ENCODE data around the gene COQ5.
"Not testable (repeated sequence)": the region's sequence is repeated elsewhere in the genome, so short reads cannot be mapped to it uniquely, and the experiment has no call there.

The COQ5 gene

GRCh38 chr12:120529641-120530417, 871 bp upstream of the COQ5 start:
- no peak for DNase-seq (ENCODE audit: low read depth, low spot score)

GRCh38 chr12:120522568-120522967, 6.4 kb downstream of the COQ5 start:
- no peak for DNase-seq (ENCODE audit: low read depth, low spot score)

GRCh38 chr12:120519324-120519723, 9.6 kb downstream of the COQ5 start:
- DNase-seq (ENCODE audit: low read depth, low spot score) = not testable (repeated sequence)

DNA sequence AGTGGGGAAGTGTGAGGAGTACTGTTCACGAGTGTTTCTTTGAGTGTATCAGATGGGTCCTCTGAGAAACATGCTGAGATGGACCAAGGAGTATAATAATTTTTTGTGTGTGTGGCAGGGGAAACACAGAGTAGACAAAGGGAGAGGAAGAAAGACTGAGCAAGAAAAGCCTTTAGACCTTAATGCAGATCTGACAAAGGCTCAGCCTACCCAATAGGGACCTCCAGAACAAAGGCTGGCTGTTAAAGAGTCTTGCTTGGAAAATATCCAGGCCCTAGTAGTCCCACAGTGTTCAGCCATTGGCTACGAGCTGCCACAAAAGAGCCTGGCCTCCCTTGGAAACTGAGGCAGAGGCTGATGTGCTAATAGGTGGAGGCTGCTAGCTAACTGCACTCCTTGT, 13.5 kb downstream of the COQ5 start:
- no peak for DNase-seq (ENCODE audit: low read depth, low spot score)

GRCh38 chr12:120514002-120514401, 15.0 kb downstream of the COQ5 start:
- DNase-seq (ENCODE audit: low read depth, low spot score) = no peak

GRCh38 chr12:120508537-120508936, 20.4 kb downstream of the COQ5 start:
- no peak for DNase-seq (ENCODE audit: low read depth, low spot score)

DNA sequence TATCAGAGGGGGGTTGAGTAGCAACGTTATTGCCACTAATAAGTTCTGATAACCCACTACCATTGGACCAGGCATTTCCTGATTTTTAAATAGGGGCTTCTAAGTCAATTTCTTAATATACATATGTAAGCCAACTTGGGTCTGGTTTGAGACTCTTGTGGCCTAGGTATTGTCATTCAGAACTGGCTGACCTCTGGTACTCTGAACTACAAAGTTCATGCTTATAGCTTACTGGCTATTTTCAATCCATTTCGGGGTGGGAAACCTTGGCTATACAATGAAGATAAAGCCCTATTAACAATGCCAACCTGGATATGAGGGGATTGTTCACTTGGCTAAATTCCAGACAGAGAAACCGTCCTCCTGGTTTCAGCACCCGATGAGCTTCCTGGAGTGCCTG, 24.4 kb downstream of the COQ5 start:
- DNase-seq (ENCODE audit: low read depth, low spot score) = no peak

DNA sequence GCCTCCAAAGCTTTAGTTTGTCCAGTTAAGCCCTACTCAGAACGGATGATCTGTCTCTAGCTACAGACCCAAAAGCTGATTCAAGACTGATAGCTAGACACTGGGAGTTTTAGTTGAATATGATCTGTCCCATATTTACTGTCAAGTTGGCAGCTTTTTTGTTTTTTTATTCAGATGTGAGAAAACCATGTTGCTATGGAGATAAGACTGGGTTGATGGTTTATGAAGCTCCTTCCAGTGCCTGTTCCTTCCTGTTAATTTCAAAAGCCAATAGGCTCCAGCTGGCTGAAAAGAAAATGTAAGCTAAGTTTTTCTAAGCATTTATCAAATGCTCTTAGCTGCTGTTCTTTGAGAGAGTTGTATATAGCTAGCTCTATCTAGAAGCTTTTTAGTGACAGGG, 28.4 kb downstream of the COQ5 start:
- no peak for DNase-seq (ENCODE audit: low read depth, low spot score)

- no peak for DNase-seq (ENCODE audit: low read depth, low spot score)
Measured at GRCh38 chr12:120498870-120499515, 30.0 kb downstream of the COQ5 start.

DNA sequence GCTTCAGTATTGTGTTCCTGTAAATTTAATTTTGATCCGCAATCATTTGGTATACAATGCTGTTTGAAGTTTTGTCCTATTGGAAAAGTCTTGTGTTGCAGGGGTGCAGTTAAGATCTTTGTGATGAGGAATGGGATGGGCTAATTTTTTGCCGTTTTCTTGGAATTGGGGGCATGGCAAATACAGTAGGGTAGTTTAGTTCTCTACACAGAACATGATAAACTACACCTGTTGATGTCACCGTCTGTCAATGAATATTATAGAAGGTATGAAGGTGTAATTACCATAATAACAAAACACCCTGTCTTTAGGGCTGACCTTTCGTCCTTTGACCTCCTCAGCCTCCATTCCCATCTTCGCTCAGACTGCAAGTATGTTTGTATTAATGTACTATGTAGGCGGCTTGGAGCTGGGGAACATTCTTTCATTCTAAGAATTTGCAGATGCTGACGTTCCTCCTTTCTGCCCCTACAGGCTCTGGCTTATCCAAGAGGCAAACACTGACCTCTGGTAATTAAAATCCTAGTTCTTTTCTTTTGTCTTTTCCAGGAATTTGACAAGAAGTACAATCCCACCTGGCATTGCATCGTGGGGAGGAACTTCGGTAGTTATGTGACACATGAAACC, 31.3 kb downstream of the COQ5 start:
- no peak for DNase-seq (ENCODE audit: low read depth, low spot score)

DNA sequence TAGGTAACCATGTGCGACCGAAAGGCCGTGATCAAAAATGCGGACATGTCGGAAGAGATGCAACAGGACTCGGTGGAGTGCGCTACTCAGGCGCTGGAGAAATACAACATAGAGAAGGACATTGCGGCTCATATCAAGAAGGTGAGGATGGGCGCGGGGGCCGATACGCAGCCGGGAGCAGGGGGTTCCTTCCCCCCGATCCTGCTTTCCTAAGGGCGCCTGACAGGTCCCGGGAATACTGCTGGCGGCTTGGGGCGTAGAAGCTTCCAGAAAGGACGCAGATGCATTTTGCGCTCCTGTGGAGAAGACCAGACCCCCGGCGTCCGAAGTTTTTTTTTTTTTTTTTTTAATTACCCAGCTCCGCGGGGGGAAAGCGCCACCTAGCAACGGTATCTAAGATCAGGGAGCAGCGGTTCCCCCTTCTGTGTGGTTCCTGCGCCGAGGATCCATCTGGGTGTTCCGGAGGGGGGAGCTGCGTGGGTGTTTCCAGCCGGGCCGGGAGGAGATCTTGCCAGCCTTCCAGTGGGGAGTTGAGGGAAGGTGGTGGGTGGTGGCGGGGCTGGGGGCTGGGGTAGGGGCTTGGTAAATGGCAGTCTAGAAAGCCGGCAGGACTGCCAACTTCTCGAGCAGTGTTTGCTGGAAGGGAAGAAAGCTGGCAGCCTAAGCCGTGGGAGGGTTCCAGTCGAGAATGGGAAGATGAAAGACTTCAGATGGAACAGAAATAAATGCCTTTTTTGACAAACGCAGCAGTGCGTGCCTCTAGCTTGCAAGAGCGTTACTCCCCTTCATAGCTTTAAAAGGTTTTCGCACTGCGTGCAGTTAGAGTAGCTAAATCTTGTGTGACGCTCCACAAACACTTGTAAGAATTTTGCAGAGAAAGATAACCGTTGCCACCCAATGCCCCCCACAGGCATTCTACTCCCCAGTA, 32.3 kb downstream of the COQ5 start:
- DNase-seq (ENCODE audit: low read depth, low spot score) = no peak

- DNase-seq (ENCODE audit: low read depth, low spot score) = peak; percentile 87
Measured at GRCh38 chr12:120495731-120496412, 33.1 kb downstream of the COQ5 start, which contains the start of gene DYNLL1. TSS of gene DYNLL1 (plus strand) at chr12:120496113. CDS start at chr12:120496422, 309 bp downstream.

DNA sequence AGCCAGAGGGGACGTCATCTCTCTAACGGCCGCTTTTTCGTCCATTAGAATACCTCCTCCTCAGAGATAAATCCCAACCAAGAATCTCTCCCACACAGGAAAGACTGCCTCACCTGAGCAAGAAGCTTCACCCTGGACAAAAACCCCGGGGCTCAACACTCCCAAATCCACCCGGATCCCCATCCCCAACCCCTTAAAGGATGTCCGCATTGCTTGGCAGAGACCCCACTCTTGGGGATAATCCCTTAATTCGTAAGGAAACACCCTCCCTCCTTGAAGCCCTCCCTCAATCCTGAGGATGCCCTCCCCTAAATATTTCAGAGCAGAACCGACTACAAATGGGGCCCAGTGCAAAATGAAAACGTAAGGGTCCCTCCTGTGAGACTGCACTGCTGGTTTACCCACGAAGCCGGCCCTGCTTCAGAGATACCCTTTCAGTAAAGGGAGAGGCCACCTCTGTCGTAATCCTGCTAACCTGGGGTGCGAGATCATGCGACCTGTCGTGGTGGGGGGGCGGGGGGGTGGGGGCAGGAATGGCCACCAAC, 33.7 kb downstream of the COQ5 start:
- DNase-seq (ENCODE audit: low read depth, low spot score) = no peak

- DNase-seq (ENCODE audit: low read depth, low spot score) = no peak
Measured at GRCh38 chr12:120490833-120491512, 38.0 kb downstream of the COQ5 start.

DNA sequence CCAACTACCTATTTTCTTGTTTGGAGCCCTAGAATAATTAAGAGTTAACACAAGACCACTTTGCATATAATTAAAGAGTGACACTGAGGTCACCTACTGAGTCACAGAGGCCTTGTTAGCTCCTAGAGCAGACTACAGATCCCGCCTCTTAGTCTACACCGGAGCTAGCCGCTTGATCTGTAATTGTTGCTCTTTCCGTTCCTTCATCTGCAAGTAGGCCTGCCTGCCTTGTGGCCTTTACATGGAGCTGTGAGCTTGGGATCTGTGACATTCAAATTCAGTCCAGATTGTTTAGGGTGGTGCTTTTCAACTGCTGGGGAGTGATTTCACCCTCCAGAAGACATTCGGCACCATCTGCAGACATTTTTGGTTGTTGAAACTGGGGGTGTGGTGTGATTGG, 38.6 kb downstream of the COQ5 start:
- no peak for DNase-seq (ENCODE audit: low read depth, low spot score)

DNA sequence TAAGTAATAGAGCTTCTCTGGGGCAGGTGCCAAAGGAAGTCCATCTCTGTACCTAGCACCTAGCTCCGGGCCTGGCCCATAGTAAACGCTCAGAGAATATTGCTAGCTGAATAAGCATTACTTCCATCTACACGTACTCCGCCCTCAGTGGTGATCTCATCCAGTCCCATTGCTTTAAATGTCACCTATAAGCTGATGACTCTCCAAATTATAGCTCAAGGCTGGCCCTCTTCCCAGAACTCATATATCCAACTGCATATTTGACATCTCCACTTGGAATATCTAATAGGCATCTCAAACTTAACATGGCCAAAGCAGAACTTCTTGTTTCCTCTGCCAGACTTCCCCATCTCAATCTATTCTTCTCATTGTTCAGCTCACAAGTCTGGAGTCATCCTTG, 39.9 kb downstream of the COQ5 start:
- no peak for DNase-seq (ENCODE audit: low read depth, low spot score)

DNA sequence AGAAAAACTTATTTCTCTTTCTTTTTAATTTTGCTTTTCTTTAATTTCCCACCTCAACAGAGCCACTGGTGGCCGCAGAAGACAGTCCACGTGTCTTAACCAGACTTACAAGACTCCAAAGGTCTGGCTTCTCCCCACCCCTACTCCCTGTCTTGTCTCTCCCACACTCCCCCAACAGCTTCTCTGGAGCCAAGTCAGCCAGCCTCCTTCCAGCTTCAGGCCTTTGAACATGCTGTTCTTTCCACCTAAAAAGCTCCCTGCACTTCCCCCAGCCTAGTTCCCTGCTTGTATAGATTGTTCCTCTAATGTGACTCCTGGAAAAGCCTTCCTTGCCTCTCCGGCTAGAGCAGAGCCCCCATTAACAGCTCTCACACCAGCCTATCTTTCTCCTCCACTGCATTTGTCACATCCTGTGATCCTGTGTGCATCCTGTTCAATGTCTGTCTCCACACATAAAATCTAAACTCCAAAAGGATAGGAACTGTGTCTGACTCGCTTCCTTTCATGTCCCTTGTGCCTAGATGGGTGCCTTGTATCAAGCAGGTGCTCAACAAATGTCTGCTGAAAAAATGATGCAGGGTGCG, 40.8 kb downstream of the COQ5 start:
- DNase-seq (ENCODE audit: low read depth, low spot score) = no peak

DNA sequence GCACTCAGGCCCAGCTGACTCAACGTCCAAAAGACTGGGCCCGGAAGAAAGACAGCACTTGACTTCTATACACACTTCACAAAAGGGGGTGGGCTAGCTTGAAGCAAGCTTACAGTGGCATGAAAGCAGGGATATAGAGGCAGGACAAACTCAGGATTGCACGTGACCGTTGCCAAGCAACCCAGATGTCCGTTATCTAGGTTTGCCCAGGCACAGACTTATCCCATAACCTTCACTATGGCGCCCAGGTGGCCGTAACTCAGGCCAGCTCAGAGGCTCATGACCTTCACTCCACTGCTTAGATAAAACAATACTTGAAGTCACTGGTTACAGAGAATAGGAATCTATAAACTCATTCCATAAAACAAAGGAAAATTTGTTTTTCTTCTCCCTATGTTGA, 41.4 kb downstream of the COQ5 start:
- not testable (repeated sequence) for DNase-seq (ENCODE audit: low read depth, low spot score)

DNA sequence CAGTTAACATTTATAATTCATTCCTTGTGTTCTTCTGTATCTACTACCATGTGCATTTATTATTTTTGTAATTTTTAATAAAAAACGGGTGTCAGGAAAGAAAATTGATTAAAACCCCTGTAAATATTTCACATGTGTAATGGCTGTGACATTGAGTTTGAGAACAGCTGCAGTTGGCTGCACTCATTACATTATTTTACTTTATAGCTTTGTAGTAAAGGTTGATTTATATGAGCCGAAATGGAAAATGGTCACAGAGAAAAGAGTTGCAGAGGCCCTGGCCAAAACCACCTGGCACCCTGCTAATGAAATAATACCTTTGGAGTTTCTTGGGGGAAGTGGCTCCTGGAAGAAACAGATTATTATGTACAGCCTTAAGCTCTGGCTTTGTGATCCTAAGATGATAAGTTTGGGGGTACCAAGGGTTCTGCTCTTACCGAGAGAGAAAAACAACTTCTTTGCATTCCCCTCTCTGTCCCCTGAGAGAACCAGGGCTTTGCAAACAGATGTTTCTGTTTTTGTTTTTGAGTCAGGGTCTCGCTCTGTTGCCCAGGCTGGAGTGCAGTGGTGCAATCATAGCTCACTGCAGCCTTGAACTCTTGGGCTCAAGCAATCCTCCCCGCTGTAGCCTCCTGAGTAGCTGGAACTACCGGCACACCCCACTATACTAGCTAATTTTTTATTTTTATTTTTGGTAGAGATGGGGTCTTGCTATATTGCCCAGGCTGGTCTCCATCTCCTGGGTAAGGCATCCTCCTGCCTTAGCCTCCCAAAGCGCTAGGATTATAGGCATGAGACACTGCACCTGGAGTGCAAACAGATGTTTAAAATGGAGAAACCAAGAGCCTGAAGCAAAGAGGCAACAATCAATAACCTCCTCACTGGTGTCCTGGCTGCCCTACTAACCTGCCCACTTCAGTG, 42.7 kb downstream of the COQ5 start:
- DNase-seq (ENCODE audit: low read depth, low spot score) = no peak
